Upper lobe of left lung (tissue), 4 donors: ENCODE data around the gene GAB2.

ENCODE experiments used
- POLR2A ChIP-seq, 4 donors: fragments of 450-650 bp; IDR thresholded peaks; one replicate each; pipeline ENCODE4 v1.5.1; 2016 to 2017; ENCODE audit warnings: antibody characterized with exemption in 4 of 4, mild to moderate bottlenecking in 2 of 4
- POLR2AphosphoS5 ChIP-seq, 2 donors: sonication (generic); formaldehyde crosslinking; IDR thresholded peaks; one replicate each; pipeline ENCODE4 v1.5.1; 2017; ENCODE audit warnings: antibody characterized with exemption in 2 of 2
- TF ChIP-seq, protein P1 (sequence below), 6 experiments: fragments of 450-650 bp in 4 of 6; fragments of 200-600 bp in 2 of 6; sonication (generic) in 2 of 6; IDR thresholded peaks; one replicate each; pipeline ENCODE4 v1.5.1; 2016 to 2019; ENCODE audit warnings: antibody characterized with exemption in 6 of 6

DNA sequence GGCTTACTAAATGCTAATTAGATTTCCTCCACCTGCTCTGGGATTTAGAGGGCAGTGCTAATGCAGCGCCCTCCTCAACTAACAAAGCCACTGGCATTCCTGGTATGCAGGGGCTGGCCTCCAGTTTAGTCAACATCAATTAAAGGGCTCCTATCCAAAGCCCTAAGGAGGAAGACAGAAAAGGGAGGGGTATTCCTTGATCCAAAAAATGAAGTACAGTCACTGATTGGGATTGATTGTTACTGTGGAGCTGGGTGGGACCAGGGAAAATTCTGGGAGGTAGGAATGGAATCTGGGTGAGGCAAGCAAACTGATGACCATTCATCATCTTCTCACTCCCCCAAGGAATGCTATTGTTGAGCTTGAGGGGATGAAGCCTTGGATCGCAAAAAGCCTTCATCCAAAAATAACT is 52.2 kb downstream of the GAB2 start:
- TF ChIP-seq, protein P1, sequence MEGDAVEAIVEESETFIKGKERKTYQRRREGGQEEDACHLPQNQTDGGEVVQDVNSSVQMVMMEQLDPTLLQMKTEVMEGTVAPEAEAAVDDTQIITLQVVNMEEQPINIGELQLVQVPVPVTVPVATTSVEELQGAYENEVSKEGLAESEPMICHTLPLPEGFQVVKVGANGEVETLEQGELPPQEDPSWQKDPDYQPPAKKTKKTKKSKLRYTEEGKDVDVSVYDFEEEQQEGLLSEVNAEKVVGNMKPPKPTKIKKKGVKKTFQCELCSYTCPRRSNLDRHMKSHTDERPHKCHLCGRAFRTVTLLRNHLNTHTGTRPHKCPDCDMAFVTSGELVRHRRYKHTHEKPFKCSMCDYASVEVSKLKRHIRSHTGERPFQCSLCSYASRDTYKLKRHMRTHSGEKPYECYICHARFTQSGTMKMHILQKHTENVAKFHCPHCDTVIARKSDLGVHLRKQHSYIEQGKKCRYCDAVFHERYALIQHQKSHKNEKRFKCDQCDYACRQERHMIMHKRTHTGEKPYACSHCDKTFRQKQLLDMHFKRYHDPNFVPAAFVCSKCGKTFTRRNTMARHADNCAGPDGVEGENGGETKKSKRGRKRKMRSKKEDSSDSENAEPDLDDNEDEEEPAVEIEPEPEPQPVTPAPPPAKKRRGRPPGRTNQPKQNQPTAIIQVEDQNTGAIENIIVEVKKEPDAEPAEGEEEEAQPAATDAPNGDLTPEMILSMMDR (IDR thresholded peaks at IDR 0.05), result no peak
- no peak for TF ChIP-seq POLR2AphosphoS5 (IDR thresholded peaks at IDR 0.05)
- TF ChIP-seq POLR2A (IDR thresholded peaks at IDR 0.05), result no peak
